ENCODE measurements around the gene TSC22D2.
"Not testable (repeated sequence)": the region's sequence is repeated elsewhere in the genome, so short reads cannot be mapped to it uniquely, and the experiment has no call there.

The TSC22D2 gene

GRCh38 chr3:150472421-150472820 lies 64.3 kb downstream of the TSC22D2 start:
- no peak overlapping the region for H3K9ac ChIP-seq (ENCODE audit: low read length)
- no peak overlapping the region for H2AFZ ChIP-seq (ENCODE audit: low read length)
- H3K27ac ChIP-seq (ENCODE audit: low read length) = no peak overlapping the region
- no peaks in the 10 kb centered on the region for H3K9me3 ChIP-seq (replicated peaks; ENCODE audit: insufficient read depth, low read length)
- no peaks in the 10 kb centered on the region for H3K79me2 ChIP-seq (ENCODE audit: low read length)
- no peaks in the 10 kb centered on the region for H3K9me2 ChIP-seq (replicated peaks; ENCODE audit: insufficient read depth, low read length)
- no peak overlapping the region for H3K4me3 ChIP-seq (ENCODE audit: low read length)
- TF ChIP-seq EZH2 (optimal IDR thresholded peaks at IDR 0.05; ENCODE audit: low read depth, low read length) (no peak), EZH2phosphoT487 (IDR thresholded peaks at IDR 0.05; ENCODE audit: low read length) (no peak), CTCF (IDR thresholded peaks at IDR 0.05; ENCODE audit: low read length) (no peak)
- no peak for DNase-seq
- no peaks in the 10 kb centered on the region for H3F3A ChIP-seq (ENCODE audit: insufficient read depth, low read length)
- no peaks in the 10 kb centered on the region for H4K20me1 ChIP-seq (ENCODE audit: insufficient read depth, low read length)
- no peaks in the 10 kb centered on the region for H3K4me1 ChIP-seq (ENCODE audit: low read length)
- H3K36me3 ChIP-seq (replicated peaks; ENCODE audit: insufficient read depth, low read length) = no peaks in the 10 kb centered on the region; the same call in 1 of the 2 replicates
- no peak overlapping the region for H3K4me2 ChIP-seq (ENCODE audit: low read depth, low read length)
- H3K27me3 ChIP-seq (replicated peaks; ENCODE audit: insufficient read depth, low read length) = no peaks in the 10 kb centered on the region

GRCh38 chr3:150473161-150473560 lies 65.1 kb downstream of the TSC22D2 start:
- not testable (repeated sequence) for H3K4me1 ChIP-seq (ENCODE audit: low read length); H3K36me3 ChIP-seq (replicated peaks; ENCODE audit: insufficient read depth, low read length); DNase-seq; H4K20me1 ChIP-seq (ENCODE audit: insufficient read depth, low read length); H3K9me2 ChIP-seq (replicated peaks; ENCODE audit: insufficient read depth, low read length); H3K9me3 ChIP-seq (replicated peaks; ENCODE audit: insufficient read depth, low read length); H3K4me2 ChIP-seq (ENCODE audit: low read depth, low read length); H3K4me3 ChIP-seq (ENCODE audit: low read length); H2AFZ ChIP-seq (ENCODE audit: low read length); H3F3A ChIP-seq (ENCODE audit: insufficient read depth, low read length); H3K9ac ChIP-seq (ENCODE audit: low read length); H3K79me2 ChIP-seq (ENCODE audit: low read length); H3K27me3 ChIP-seq (replicated peaks; ENCODE audit: insufficient read depth, low read length); H3K27ac ChIP-seq (ENCODE audit: low read length)

GRCh38 chr3:150479370-150479769 lies 71.3 kb downstream of the TSC22D2 start:
- Histone ChIP-seq H2AFZ (ENCODE audit: low read length) (no peak overlapping the region), H4K20me1 (ENCODE audit: insufficient read depth, low read length) (no peaks in the 10 kb centered on the region), H3K27me3 (replicated peaks; ENCODE audit: insufficient read depth, low read length) (no peaks in the 10 kb centered on the region), H3K79me2 (ENCODE audit: low read length) (no peaks in the 10 kb centered on the region), H3K27ac (ENCODE audit: low read length) (no peak overlapping the region), H3K36me3 (replicated peaks; ENCODE audit: insufficient read depth, low read length) (no peaks in the 10 kb centered on the region; the same call in 1 of the 2 replicates), H3K9ac (ENCODE audit: low read length) (no peak overlapping the region), H3K4me2 (ENCODE audit: low read depth, low read length) (no peak overlapping the region), H3K4me1 (ENCODE audit: low read length) (no peaks in the 10 kb centered on the region), H3K9me3 (replicated peaks; ENCODE audit: insufficient read depth, low read length) (no peaks in the 10 kb centered on the region), H3F3A (ENCODE audit: insufficient read depth, low read length) (no peaks in the 10 kb centered on the region), H3K4me3 (ENCODE audit: low read length) (no peak overlapping the region), H3K9me2 (replicated peaks; ENCODE audit: insufficient read depth, low read length) (no peaks in the 10 kb centered on the region)
- TF ChIP-seq CTCF (IDR thresholded peaks at IDR 0.05; ENCODE audit: low read length) (no peak), EZH2phosphoT487 (IDR thresholded peaks at IDR 0.05; ENCODE audit: low read length) (no peak), EZH2 (optimal IDR thresholded peaks at IDR 0.05; ENCODE audit: low read depth, low read length) (no peak)
- DNase-seq = no peak

- Histone ChIP-seq H3F3A (ENCODE audit: insufficient read depth, low read length) (no peaks in the 10 kb centered on the region), H4K20me1 (ENCODE audit: insufficient read depth, low read length) (no peaks in the 10 kb centered on the region), H2AFZ (ENCODE audit: low read length) (no peak overlapping the region), H3K79me2 (ENCODE audit: low read length) (no peaks in the 10 kb centered on the region), H3K27ac (ENCODE audit: low read length) (no peak overlapping the region), H3K9me2 (replicated peaks; ENCODE audit: insufficient read depth, low read length) (no peaks in the 10 kb centered on the region), H3K4me3 (ENCODE audit: low read length) (no peak overlapping the region), H3K9ac (ENCODE audit: low read length) (no peak overlapping the region), H3K4me2 (ENCODE audit: low read depth, low read length) (no peak overlapping the region), H3K4me1 (ENCODE audit: low read length) (no peaks in the 10 kb centered on the region), H3K27me3 (replicated peaks; ENCODE audit: insufficient read depth, low read length) (no peaks in the 10 kb centered on the region), H3K9me3 (replicated peaks; ENCODE audit: insufficient read depth, low read length) (no peaks in the 10 kb centered on the region), H3K36me3 (replicated peaks; ENCODE audit: insufficient read depth, low read length) (no peaks in the 10 kb centered on the region)
- DNase-seq = no peak
- TF ChIP-seq CTCF (IDR thresholded peaks at IDR 0.05; ENCODE audit: low read length) (no peak), EZH2phosphoT487 (IDR thresholded peaks at IDR 0.05; ENCODE audit: low read length) (no peak), EZH2 (optimal IDR thresholded peaks at IDR 0.05; ENCODE audit: low read depth, low read length) (no peak)
These were observed 72.8 kb downstream of the TSC22D2 start for GRCh38 chr3:150480877-150481276.

Measured in MM.1S (cell line).